IMR-90 (cell line): ENCODE measurements around the gene FBXO31.

ENCODE experiments used
- CEBPB ChIP-seq: IDR thresholded peaks from 2 replicates; pipeline ENCODE4 v1.6.1; 2012; ENCODE audit warnings: low read depth, low read length, improper control_type of control experiment
- ELK1 ChIP-seq: fragments of 150-350 bp; IDR thresholded peaks from 2 replicates; pipeline ENCODE4 v1.6.1; 2016; ENCODE audit warnings: low read depth, mild to moderate bottlenecking, low read length, moderate library complexity, borderline replicate concordance
- MAZ ChIP-seq: IDR thresholded peaks from 2 replicates; pipeline ENCODE4 v1.6.1; 2012; ENCODE audit warnings: low read depth, mild to moderate bottlenecking, low read length, improper control_type of control experiment, moderate library complexity, borderline replicate concordance
- POLR2A ChIP-seq: IDR thresholded peaks from 2 replicates; pipeline ENCODE4 v1.6.1; 2012; ENCODE audit warnings: mild to moderate bottlenecking, low read depth, low read length
- RAD21 ChIP-seq: IDR thresholded peaks from 2 replicates; pipeline ENCODE4 v1.6.1; 2012; ENCODE audit warnings: low read length, improper control_type of control experiment
- RCOR1 ChIP-seq: IDR thresholded peaks from 2 replicates; pipeline ENCODE4 v1.6.1; 2012; ENCODE audit warnings: mild to moderate bottlenecking, low read length, improper control_type of control experiment; ENCODE audit not compliant: insufficient replicate concordance
- RFX5 ChIP-seq: IDR thresholded peaks from 2 replicates; pipeline ENCODE4 v1.8.0; 2012; ENCODE audit warnings: low read depth, mild to moderate bottlenecking, low read length, moderate library complexity
- TF ChIP-seq, protein P1 (sequence below): conservative IDR thresholded peaks from 2 replicates; pipeline ENCODE4 v1.5.1; 2012; ENCODE audit warnings: mild to moderate bottlenecking, low read depth, low read length, improper control_type of control experiment

DNA sequence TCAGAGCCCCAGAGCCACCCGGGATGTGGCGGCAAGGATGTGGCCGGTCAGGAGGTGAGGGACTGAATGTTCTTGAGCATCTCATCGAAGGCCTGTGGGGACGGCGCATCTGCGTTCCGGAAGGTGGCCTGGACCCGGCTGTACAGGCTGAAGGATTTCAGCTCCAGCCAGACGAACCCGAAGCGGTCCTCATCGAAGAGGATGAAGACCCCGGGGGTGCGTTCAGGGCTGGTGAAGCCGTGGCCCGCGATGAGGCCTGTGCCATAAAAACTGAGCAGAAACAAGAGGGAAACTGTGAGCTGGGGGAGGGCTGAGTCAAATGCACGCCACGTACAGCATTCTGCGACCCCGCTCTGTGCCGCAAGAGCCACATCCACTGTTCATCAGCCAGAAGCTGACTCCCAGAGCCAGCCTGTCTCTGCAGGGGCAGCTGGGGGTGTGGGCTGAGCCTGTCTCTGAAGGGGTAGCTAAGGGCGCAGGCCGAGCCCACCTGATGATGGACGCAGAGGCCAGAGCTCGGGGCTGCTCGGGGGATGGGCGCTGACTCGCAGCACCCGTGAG is 52.3 kb downstream of the FBXO31 start:
- TF ChIP-seq CEBPB (no peak), POLR2A (no peak), MAZ (no peak), RCOR1 (no peak), ELK1 (no peak), RAD21 (no peak), RFX5 (no peak)
- TF ChIP-seq, protein P1, sequence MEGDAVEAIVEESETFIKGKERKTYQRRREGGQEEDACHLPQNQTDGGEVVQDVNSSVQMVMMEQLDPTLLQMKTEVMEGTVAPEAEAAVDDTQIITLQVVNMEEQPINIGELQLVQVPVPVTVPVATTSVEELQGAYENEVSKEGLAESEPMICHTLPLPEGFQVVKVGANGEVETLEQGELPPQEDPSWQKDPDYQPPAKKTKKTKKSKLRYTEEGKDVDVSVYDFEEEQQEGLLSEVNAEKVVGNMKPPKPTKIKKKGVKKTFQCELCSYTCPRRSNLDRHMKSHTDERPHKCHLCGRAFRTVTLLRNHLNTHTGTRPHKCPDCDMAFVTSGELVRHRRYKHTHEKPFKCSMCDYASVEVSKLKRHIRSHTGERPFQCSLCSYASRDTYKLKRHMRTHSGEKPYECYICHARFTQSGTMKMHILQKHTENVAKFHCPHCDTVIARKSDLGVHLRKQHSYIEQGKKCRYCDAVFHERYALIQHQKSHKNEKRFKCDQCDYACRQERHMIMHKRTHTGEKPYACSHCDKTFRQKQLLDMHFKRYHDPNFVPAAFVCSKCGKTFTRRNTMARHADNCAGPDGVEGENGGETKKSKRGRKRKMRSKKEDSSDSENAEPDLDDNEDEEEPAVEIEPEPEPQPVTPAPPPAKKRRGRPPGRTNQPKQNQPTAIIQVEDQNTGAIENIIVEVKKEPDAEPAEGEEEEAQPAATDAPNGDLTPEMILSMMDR, result no peak
